Brain microvascular endothelial cell (primary cell): ENCODE results near the gene HBEGF.

Experiments
- DNase-seq: peaks from one replicate; pipeline ENCODE4 v3.0.0-alpha.2; 2020
- H3K27ac ChIP-seq: fragments of 250-450 bp; sonication (Bioruptor Pico); 2 replicates; pipeline ENCODE4 v1.5.1; 2020; ENCODE audit warnings: mild to moderate bottlenecking, moderate library complexity
- H3K27me3 ChIP-seq: fragments of 250-450 bp; sonication (Bioruptor Pico); replicated peaks from 2 replicates; pipeline ENCODE4 v1.5.1; 2020; ENCODE audit warnings: mild to moderate bottlenecking
- H3K36me3 ChIP-seq: fragments of 250-450 bp; sonication (Bioruptor Pico); replicated peaks from 2 replicates; pipeline ENCODE4 v1.5.1; 2020; ENCODE audit warnings: mild to moderate bottlenecking
- H3K4me3 ChIP-seq: 2 replicates; pipeline ENCODE4 v1.5.1; 2011; ENCODE audit warnings: low read depth, mild to moderate bottlenecking, control low read depth, low read length, moderate library complexity
- in situ Hi-C: cut with HindIII; loops from 2 replicates; pipeline ENCODE4 v1.10.0; 2017; ENCODE audit warnings: low sequenced_read_pairs, low pct_ligation_motif_present
- TF ChIP-seq, protein P1 (sequence below): IDR thresholded peaks from 2 replicates; pipeline ENCODE4 v1.5.1; 2011; ENCODE audit warnings: low read depth, mild to moderate bottlenecking, moderate library complexity, low read length, control low read depth, inconsistent platforms; ENCODE audit errors: missing control alignments

Gene HBEGF

DNA sequence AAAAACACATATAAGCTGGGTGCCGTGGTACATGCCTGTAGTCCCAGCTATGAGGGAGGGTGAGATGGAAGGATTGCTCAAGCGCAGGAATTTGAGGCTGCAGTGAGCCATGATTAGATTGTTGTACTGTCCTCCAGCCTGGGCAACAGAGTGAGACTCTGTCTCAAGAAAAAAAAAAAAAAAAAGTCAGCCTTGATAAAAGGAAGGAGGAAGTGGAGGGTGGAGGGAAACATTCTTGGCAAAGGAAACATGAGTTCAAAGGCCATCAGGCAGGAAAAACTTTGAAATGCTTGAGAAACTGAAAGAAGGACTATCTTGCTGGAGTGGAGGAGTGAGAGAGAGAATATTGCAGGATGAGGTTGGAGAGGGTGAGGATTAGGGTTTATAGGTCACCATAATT is 36.9 kb upstream of the HBEGF start:
- TF ChIP-seq, protein P1, sequence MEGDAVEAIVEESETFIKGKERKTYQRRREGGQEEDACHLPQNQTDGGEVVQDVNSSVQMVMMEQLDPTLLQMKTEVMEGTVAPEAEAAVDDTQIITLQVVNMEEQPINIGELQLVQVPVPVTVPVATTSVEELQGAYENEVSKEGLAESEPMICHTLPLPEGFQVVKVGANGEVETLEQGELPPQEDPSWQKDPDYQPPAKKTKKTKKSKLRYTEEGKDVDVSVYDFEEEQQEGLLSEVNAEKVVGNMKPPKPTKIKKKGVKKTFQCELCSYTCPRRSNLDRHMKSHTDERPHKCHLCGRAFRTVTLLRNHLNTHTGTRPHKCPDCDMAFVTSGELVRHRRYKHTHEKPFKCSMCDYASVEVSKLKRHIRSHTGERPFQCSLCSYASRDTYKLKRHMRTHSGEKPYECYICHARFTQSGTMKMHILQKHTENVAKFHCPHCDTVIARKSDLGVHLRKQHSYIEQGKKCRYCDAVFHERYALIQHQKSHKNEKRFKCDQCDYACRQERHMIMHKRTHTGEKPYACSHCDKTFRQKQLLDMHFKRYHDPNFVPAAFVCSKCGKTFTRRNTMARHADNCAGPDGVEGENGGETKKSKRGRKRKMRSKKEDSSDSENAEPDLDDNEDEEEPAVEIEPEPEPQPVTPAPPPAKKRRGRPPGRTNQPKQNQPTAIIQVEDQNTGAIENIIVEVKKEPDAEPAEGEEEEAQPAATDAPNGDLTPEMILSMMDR = no peak
- H3K27me3 ChIP-seq = no peaks in the 10 kb centered on the region
- in situ Hi-C loops = no loop called here
- no peak for DNase-seq
- H3K36me3 ChIP-seq = no peaks in the 10 kb centered on the region
- no peak overlapping the region for H3K4me3 ChIP-seq
- H3K27ac ChIP-seq = no peak overlapping the region

DNA sequence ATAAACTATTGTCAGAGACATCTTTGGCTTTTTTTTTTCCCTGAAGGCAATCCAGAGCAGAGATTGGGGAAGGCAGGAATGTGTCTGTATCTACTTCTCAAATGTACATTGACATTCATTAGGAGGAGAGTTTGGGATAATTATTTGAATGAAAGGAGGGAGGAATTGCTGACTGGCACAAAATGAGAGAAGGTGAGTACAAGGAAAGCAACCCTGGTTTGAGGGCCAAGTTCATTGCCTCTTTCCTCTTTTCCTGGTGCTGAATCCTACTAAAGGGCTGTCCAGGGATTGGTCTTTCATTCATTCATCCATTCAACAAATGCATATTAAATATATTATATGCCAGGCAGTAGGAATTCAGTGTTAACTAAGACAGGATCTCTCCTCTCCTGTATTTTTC is 36.5 kb upstream of the HBEGF start:
- in situ Hi-C loops = no loop called here
- no peak for DNase-seq
- Histone ChIP-seq H3K27me3 (no peaks in the 10 kb centered on the region), H3K4me3 (no peak overlapping the region), H3K36me3 (no peaks in the 10 kb centered on the region), H3K27ac (no peak overlapping the region)
- TF ChIP-seq, protein P1 = no peak

GRCh38 chr5:140381972-140382371 is 35.6 kb upstream of the HBEGF start:
- no peaks in the 10 kb centered on the region for H3K27me3 ChIP-seq
- H3K27ac ChIP-seq = no peak overlapping the region
- TF ChIP-seq, protein P1 = no peak
- no peaks in the 10 kb centered on the region for H3K36me3 ChIP-seq
- no peak overlapping the region for H3K4me3 ChIP-seq
- in situ Hi-C loops = no loop called here
- DNase-seq = no peak

- no peak for DNase-seq
- TF ChIP-seq, protein P1 = no peak
- Histone ChIP-seq H3K27me3 (no peaks in the 10 kb centered on the region), H3K36me3 (no peaks in the 10 kb centered on the region), H3K27ac (no peak overlapping the region), H3K4me3 (no peak overlapping the region)
- in situ Hi-C loops = no loop called here
Observed at GRCh38 chr5:140381351-140381750, 34.9 kb upstream of the HBEGF start.

GRCh38 chr5:140372971-140373487 is 26.6 kb upstream of the HBEGF start:
- DNase-seq = peak; percentile 58
- Histone ChIP-seq H3K36me3 (no peaks in the 10 kb centered on the region), H3K4me3 (no peak overlapping the region), H3K27me3 (no peaks in the 10 kb centered on the region), H3K27ac (no peak overlapping the region)
- TF ChIP-seq, protein P1 = peak; percentile 91
- in situ Hi-C loops = no loop called here
